Activated CD4-positive, alpha-beta T cell treated with anti-CD3 and anti-CD28 coated beads, Interleukin-2, amount 10 ng/mL, durations not matched to agents 24 days and 14 days (primary cell): ENCODE results near the gene DMTF1. TPM values are rescaled to one million over a fixed set of nuclear protein-coding genes. Genes with fewer than 3 reads are reported as not detected.
A peak's percentile ranks its signal among the peaks of the same experiment; 100 is the strongest.
"Not testable (repeated sequence)": the region's sequence is repeated elsewhere in the genome, so short reads cannot be mapped to it uniquely, and the experiment has no call there.

Experiments used
- DNase-seq: peaks from one replicate; pipeline ENCODE4 v3.0.0; 2022
- H3K27ac Mint-ChIP-seq: one replicate; pipeline ENCODE4 v1.8.0; 2022; ENCODE audit warnings: mild to moderate bottlenecking, mixed read lengths
- H3K27me3 Mint-ChIP-seq: one replicate; pipeline ENCODE4 v1.8.0; 2022; ENCODE audit warnings: mixed read lengths
- H3K36me3 Mint-ChIP-seq: one replicate; pipeline ENCODE4 v1.8.0; 2022; ENCODE audit warnings: low read depth, mild to moderate bottlenecking, mixed read lengths
- H3K4me1 Mint-ChIP-seq: one replicate; pipeline ENCODE4 v1.8.0; 2021; ENCODE audit warnings: mixed read lengths
- H3K4me3 Mint-ChIP-seq: one replicate; pipeline ENCODE4 v1.8.0; 2022; ENCODE audit warnings: mild to moderate bottlenecking, moderate library complexity, mixed read lengths
- H3K9me3 Mint-ChIP-seq: one replicate; pipeline ENCODE4 v1.8.0; 2021; ENCODE audit warnings: mixed read lengths
- intact Hi-C: fragments of 100-400 bp; cut with micrococcal nuclease; formaldehyde crosslinking; loops from one replicate; pipeline ENCODE4 v1.15.1; 2023
- total RNA-seq: library from RNA; stranded (reverse); gene quantifications from 2 replicates; pipeline ENCODE4 v1.2.3, GENCODE V29; 2022

DMTF1 gene
- 95.7 and 102 TPM in 2 replicates for total RNA-seq

DNA sequence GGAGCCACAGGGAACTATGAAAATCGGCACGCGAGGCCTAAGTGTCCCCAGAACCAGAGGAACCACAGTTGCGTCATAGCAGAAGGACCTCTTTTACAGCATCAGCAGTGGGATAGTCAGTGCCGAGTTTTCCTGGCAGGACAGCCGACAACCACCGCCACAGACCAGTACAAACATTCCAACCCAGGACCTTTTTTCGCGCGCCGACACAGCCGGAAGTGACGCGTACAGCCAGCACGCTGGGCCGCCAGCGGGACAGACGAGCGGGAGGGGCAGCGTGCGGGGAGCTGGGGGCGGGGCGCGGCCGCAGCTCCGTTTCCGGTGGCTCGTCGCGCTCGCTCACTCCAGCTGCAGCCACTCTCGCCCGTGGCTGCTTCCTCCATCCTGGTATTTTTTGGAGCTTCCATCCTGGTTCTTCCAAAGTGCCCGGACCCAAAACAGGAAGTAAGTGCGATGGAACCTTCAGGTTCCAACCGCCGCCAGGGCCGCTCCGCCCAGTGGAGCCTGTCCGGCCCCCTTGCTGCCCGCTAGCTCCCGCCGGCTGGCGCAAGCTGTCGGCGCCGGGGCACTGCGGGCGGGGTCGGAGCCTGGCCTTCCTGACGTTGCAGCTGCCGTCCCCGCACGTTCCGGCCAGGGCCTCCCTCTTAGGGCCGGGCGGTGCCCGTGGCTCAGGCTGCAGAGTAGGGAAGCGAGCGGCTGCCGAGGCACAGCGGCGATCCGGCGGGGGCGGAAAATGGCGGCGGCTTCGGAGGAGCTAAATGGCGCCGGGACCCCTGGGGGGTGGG lies at the start of gene DMTF1:
DMTF1 (plus strand) TSS at position 342 of the 785 bp plus-strand sequence. CDS start 12,489 bp downstream, outside the sequence.
- H3K27ac Mint-ChIP-seq: peak within 1 kb of the TSS; percentile 95
- intact Hi-C loops: loop anchor here (1.0 to 5.0 kb wide), 6 partner anchors 35 to 725 kb away; partner anchors contain the start of genes CROT, DBF4, ELAPOR2 and RUNDC3B
- H3K9me3 Mint-ChIP-seq: no peaks in the 10 kb centered on the region
- H3K4me3 Mint-ChIP-seq: peak within 1 kb of the TSS; percentile 88
- H3K27me3 Mint-ChIP-seq: no peaks in the 10 kb centered on the region
- peaks cover 14% of the 10 kb centered on the region for H3K36me3 Mint-ChIP-seq
- DNase-seq: peak; percentile 96
- H3K4me1 Mint-ChIP-seq: peaks cover 27% of the 10 kb centered on the region

DNA sequence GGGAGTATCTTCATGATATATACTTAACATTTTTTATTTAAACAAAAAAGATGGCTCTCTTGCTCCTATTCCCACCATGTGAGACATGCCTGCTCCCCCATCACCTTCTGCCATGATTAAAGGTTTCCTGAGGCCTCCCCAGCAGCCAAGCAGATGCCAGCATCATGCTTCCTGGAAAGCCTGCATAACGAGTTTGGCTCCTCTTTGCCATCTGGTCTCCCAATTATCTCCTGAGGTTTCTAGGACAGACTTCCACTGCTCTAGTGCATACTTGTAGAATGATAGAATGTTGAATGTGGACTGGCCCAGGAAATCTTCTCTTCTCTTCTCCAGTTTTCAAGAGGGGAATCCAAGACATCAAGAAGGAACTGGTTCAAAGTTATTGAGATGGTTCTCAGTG lies 46.9 kb upstream of the DMTF1 start:
- Mint-ChIP-seq H3K27me3 (peaks cover 14% of the 10 kb centered on the region), H3K4me3 (no peak overlapping the region), H3K9me3 (no peaks in the 10 kb centered on the region), H3K27ac (no peak overlapping the region), H3K36me3 (no peaks in the 10 kb centered on the region), H3K4me1 (peaks cover 2% of the 10 kb centered on the region)
- intact Hi-C loops: no loop called here
- DNase-seq: no peak

- intact Hi-C loops: no loop called here
- peaks cover 11% of the 10 kb centered on the region for H3K27me3 Mint-ChIP-seq
- H3K4me3 Mint-ChIP-seq: no peak overlapping the region
- no peaks in the 10 kb centered on the region for H3K36me3 Mint-ChIP-seq
- no peak for DNase-seq
- H3K4me1 Mint-ChIP-seq: peaks cover 2% of the 10 kb centered on the region
- no peaks in the 10 kb centered on the region for H3K9me3 Mint-ChIP-seq
- H3K27ac Mint-ChIP-seq: no peak overlapping the region
Measured at GRCh38 chr7:87106974-87107612, 45.2 kb upstream of the DMTF1 start.

GRCh38 chr7:87107949-87108776 lies 44.1 kb upstream of the DMTF1 start:
- intact Hi-C loops: no loop called here
- Mint-ChIP-seq H3K4me1 (peaks cover 2% of the 10 kb centered on the region), H3K4me3 (no peak overlapping the region), H3K36me3 (no peaks in the 10 kb centered on the region), H3K27me3 (peaks cover 10% of the 10 kb centered on the region), H3K9me3 (no peaks in the 10 kb centered on the region), H3K27ac (no peak overlapping the region)
- no peak for DNase-seq

- Mint-ChIP-seq H3K27me3 (peaks cover 6% of the 10 kb centered on the region), H3K36me3 (no peaks in the 10 kb centered on the region), H3K4me3 (no peak overlapping the region), H3K4me1 (peaks cover 2% of the 10 kb centered on the region), H3K27ac (no peak overlapping the region), H3K9me3 (no peaks in the 10 kb centered on the region)
- intact Hi-C loops: no loop called here
- DNase-seq: no peak
Measured at GRCh38 chr7:87110778-87111177, 41.5 kb upstream of the DMTF1 start.

GRCh38 chr7:87111877-87112276 lies 40.4 kb upstream of the DMTF1 start:
- Mint-ChIP-seq H3K4me3 (no peak overlapping the region), H3K27ac (no peak overlapping the region), H3K27me3 (peaks cover 6% of the 10 kb centered on the region), H3K36me3 (no peaks in the 10 kb centered on the region), H3K4me1 (peaks cover 2% of the 10 kb centered on the region), H3K9me3 (no peaks in the 10 kb centered on the region)
- no peak for DNase-seq
- intact Hi-C loops: no loop called here

DNA sequence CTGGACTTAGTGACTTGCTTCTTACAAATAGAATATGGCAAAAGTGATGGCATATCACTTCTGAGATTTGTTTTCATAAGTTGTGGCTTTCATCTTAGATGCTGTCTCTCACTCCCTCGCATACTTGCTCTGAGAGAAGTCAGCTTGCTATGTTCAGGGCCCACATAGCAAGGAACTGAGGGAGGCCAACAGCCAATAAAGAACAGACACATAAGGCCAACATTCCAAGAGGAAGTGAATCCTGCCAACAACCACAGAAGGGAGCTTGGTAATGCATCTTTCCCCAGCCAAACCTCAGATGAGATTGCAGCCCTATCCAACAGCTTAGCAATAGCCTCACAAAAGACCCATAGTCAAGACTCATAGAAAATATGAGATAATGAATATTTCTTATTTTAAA lies 39.2 kb upstream of the DMTF1 start:
- intact Hi-C loops: no loop called here
- Mint-ChIP-seq H3K4me3 (no peak overlapping the region), H3K4me1 (peaks cover 2% of the 10 kb centered on the region), H3K27me3 (peaks cover 3% of the 10 kb centered on the region), H3K27ac (no peak overlapping the region), H3K36me3 (no peaks in the 10 kb centered on the region), H3K9me3 (no peaks in the 10 kb centered on the region)
- no peak for DNase-seq

GRCh38 chr7:87113904-87114303 lies 38.3 kb upstream of the DMTF1 start:
- H3K4me1 Mint-ChIP-seq, H3K4me3 Mint-ChIP-seq, H3K36me3 Mint-ChIP-seq, DNase-seq, H3K27ac Mint-ChIP-seq, intact Hi-C loops, H3K9me3 Mint-ChIP-seq, H3K27me3 Mint-ChIP-seq: not testable (repeated sequence)

GRCh38 chr7:87115772-87116171 lies 36.5 kb upstream of the DMTF1 start:
- H3K27ac Mint-ChIP-seq, intact Hi-C loops, H3K4me3 Mint-ChIP-seq, H3K4me1 Mint-ChIP-seq, H3K27me3 Mint-ChIP-seq, DNase-seq, H3K9me3 Mint-ChIP-seq, H3K36me3 Mint-ChIP-seq: not testable (repeated sequence)

DNA sequence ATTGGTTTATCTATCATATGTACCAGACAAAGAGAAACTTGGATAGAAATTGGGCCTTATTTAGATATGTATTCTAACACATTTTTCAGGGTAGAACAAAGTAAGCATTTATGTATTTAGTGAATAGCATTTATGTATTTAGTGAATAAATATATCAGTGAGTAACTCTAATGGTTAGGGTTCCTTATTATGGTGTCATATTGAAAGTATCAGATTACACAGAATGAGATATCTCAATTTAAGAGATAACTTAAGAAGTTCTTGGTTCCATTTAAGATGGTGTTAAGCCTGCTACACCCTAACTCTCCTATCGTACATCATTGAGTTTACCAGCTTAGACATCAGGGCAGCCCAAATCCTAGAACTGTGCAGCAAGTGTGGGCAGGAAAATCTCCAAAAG lies 35.9 kb upstream of the DMTF1 start:
- Mint-ChIP-seq H3K36me3 (no peaks in the 10 kb centered on the region), H3K9me3 (no peaks in the 10 kb centered on the region), H3K27me3 (no peaks in the 10 kb centered on the region), H3K27ac (no peak overlapping the region), H3K4me3 (no peak overlapping the region), H3K4me1 (no peaks in the 10 kb centered on the region)
- intact Hi-C loops: no loop called here
- DNase-seq: no peak

DNA sequence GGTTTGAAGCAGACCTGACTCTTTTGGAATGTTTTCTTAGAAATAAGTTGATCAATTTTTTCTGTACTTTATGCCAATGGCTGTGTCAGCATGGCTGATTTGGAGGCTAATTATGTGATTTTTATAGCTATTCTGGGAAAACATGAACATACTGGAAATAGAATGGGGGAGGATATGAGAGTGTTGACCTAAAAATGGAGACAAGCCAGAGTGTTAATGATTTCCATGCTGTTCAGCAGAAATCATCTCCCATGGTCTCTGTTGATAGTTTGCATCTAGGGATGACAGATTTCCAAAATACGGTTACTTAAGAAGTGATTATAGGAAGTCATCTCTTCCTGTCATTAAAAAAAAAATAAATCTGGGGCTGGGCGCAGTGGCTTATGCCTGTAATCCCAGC lies 32.7 kb upstream of the DMTF1 start:
- no peak overlapping the region for H3K27ac Mint-ChIP-seq
- no peaks in the 10 kb centered on the region for H3K36me3 Mint-ChIP-seq
- no peaks in the 10 kb centered on the region for H3K4me1 Mint-ChIP-seq
- no peak for DNase-seq
- H3K4me3 Mint-ChIP-seq: no peak overlapping the region
- H3K9me3 Mint-ChIP-seq: no peaks in the 10 kb centered on the region
- no peaks in the 10 kb centered on the region for H3K27me3 Mint-ChIP-seq
- intact Hi-C loops: no loop called here

- Mint-ChIP-seq H3K27me3 (peaks cover 4% of the 10 kb centered on the region), H3K4me1 (no peaks in the 10 kb centered on the region), H3K27ac (no peak overlapping the region), H3K36me3 (no peaks in the 10 kb centered on the region), H3K4me3 (no peak overlapping the region), H3K9me3 (peaks cover 3% of the 10 kb centered on the region)
- no peak for DNase-seq
- intact Hi-C loops: no loop called here
Measured at GRCh38 chr7:87123105-87123504, 29.1 kb upstream of the DMTF1 start.

DNA sequence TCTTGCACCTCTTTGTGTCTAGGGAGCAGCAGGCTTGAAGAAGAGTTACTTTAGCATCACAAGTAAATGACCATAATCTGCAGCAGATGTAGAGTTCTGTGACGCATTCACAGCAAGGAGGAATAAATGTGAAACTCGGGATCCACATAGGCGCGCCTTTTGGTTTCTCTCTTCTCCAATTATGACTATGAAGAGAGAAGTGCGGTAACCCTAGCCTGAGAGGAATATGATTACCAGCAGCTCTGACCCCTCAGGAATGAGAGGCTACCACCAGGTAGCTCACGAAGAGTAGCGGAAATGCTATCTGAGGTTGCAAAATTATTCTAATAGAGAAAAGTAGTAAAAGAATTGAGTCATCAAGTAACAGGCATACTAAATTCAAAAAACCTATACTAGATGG lies 25.2 kb upstream of the DMTF1 start:
- peaks cover 8% of the 10 kb centered on the region for H3K27me3 Mint-ChIP-seq
- no peak for DNase-seq
- no peaks in the 10 kb centered on the region for H3K4me1 Mint-ChIP-seq
- H3K36me3 Mint-ChIP-seq: no peaks in the 10 kb centered on the region
- no peak overlapping the region for H3K27ac Mint-ChIP-seq
- H3K4me3 Mint-ChIP-seq: no peak overlapping the region
- intact Hi-C loops: no loop called here
- H3K9me3 Mint-ChIP-seq: peaks cover 3% of the 10 kb centered on the region

DNA sequence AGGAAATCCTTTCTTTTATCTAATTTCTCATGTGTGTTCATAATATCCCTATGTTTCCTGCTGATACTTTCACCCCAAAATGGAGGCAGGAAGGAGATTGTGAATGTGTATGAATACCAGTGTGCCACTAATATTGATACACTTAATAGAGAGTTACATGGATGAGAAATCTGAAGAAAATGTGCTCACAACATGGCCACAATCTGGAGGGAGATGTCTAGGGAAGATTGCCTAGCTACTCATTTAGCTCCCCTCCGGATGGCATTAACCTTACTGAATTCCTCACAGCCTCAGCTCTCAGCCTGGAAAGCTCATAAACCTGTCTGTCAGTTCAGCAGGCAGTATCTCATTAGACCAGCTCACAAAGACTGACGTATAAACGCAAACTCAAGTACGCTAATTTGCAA lies 23.4 kb upstream of the DMTF1 start:
- Mint-ChIP-seq H3K4me3 (no peak overlapping the region), H3K9me3 (peaks cover 3% of the 10 kb centered on the region), H3K27me3 (peaks cover 14% of the 10 kb centered on the region), H3K36me3 (no peaks in the 10 kb centered on the region), H3K27ac (no peak overlapping the region), H3K4me1 (no peaks in the 10 kb centered on the region)
- no peak for DNase-seq
- intact Hi-C loops: no loop called here
